ENCODE measurements around the gene PHLDA2. TPM values are rescaled to one million over a fixed set of nuclear protein-coding genes. Genes with fewer than 3 reads are reported as not detected.

Gene PHLDA2
- total and polyA plus RNA-seq, 9 of the 15 experiments (the other 6 are each of a cell fraction or from before 2014, with no cell fraction given) = 0.43 to 42.4 (median 4.7) TPM

- TF ChIP-seq ZNF124 (CRISPR knock-in tag; IDR thresholded peaks at IDR 0.05) (no peak), ATF3 (IDR thresholded peaks at IDR 0.05) (peak; percentile 83), ATF3 (CRISPR knock-in tag; conservative IDR thresholded peaks at IDR 0.05) (peak; percentile 91), IFI16 (CRISPR knock-in tag; IDR thresholded peaks at IDR 0.05) (no peak), MCM2 (IDR thresholded peaks at IDR 0.05; ENCODE audit: low read depth) (no peak), MAFK (IDR thresholded peaks at IDR 0.05; ENCODE audit: low read length) (no peak), POLR2A (conservative IDR thresholded peaks at IDR 0.05) (no peak), REST (IDR thresholded peaks at IDR 0.05; ENCODE audit: borderline replicate concordance) (no peak), REST (CRISPR knock-in tag; IDR thresholded peaks at IDR 0.05; ENCODE audit: low read depth) (no peak), CEBPB (tag; IDR thresholded peaks at IDR 0.05) (no peak), ZNF695 (CRISPR knock-in tag; IDR thresholded peaks at IDR 0.05) (no peak), HBP1 (CRISPR knock-in tag; IDR thresholded peaks at IDR 0.05) (no peak), TCF7 (IDR thresholded peaks at IDR 0.05; ENCODE audit: borderline replicate concordance) (no peak), PURB (CRISPR knock-in tag; IDR thresholded peaks at IDR 0.05; ENCODE audit: low read depth) (no peak), PTRF (tag; IDR thresholded peaks at IDR 0.05) (no peak), ZKSCAN8 (CRISPR knock-in tag; IDR thresholded peaks at IDR 0.05) (no peak), SRF (CRISPR knock-in tag; IDR thresholded peaks at IDR 0.05) (no peak), CCNT2 (IDR thresholded peaks at IDR 0.05; ENCODE audit: borderline replicate concordance, extremely low read depth, insufficient read length, low read depth, low read length) (peak; percentile 64), RBM14 (IDR thresholded peaks at IDR 0.05; ENCODE audit: borderline replicate concordance, insufficient read depth, low read depth, low read length) (no peak)
Measured at GRCh38 chr11:2929531-2929949, 320 bp upstream of the PHLDA2 start (continued).

Data from K562 (cell line).